Activated T-helper 1 cell treated with Interleukin-2 at 50 U/mL for 16 hours (primary cell): Measurements from ENCODE around the gene OSGIN1.
"Not testable (repeated sequence)": the region's sequence is repeated elsewhere in the genome, so short reads cannot be mapped to it uniquely, and the experiment has no call there.

Experiments used
- DNase-seq: peaks from one replicate; pipeline ENCODE4 v3.0.0-alpha.2; 2020; ENCODE audit warnings: low read depth

Gene OSGIN1

DNA sequence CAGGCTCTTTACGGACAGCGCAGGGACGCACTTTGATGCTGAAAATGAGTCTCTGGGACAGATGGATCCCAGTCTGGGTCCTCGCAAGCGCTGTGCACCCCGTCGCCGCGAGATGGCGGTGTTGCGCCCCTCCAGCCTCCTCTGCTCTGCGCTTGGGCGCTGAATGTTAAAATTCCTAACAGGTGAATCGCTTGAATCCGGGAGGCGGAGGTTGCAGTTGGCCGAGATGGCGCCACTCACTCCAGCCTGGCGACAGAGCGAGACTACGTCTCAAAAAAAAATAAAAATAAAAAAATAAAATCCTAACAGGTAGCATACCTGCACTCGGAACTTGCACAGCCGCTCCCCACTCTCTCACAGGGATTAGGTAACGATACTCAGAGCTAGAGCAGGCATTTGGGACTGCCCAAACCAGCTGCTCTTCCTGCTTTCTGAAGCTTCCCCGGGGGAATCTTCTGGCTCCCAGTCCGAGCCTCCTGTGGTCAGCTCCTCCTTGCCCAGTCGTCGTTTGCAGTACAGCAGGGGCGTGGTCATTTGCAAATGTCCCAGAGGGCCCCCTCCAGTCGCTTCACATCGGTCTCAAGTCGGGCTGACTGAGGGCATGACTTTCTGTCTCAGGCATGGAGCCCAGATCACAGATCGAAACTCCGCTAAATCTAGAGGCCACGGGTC lies 26.2 kb upstream of the OSGIN1 start:
- peak; percentile 27 for DNase-seq

DNA sequence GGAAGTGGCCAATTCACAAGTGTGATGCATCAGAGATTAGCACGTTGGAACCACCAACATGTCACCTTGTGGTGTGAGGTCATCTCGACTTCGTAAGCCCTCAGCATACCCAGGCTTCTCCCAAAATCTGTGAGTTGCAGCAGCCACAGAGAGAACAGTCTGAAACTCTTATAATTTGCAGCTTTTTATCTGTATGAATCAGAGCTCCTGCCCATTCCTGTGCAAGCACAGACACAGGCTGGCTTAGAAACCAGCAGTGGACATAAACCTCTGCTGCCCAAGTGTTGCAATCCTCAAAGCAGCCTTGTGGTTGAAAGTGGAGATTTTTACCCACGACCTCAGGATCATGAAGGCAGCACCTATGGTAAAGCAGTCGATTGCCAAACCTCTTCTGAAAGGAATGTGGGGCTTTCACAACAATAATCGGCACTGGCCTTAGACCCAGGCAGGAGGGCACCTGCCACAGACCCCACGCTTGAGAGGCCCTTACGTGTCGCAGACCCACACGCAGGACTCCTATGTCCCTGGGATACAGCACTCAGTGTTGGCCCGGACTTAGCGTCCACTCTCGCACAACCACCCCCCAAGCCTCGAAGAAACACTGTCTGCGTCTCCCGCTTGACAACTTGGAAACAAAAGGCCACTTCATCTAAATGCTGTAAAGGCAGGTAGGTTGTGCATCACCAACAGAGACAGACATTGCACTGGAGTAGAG lies 24.5 kb upstream of the OSGIN1 start:
- no peak for DNase-seq

DNA sequence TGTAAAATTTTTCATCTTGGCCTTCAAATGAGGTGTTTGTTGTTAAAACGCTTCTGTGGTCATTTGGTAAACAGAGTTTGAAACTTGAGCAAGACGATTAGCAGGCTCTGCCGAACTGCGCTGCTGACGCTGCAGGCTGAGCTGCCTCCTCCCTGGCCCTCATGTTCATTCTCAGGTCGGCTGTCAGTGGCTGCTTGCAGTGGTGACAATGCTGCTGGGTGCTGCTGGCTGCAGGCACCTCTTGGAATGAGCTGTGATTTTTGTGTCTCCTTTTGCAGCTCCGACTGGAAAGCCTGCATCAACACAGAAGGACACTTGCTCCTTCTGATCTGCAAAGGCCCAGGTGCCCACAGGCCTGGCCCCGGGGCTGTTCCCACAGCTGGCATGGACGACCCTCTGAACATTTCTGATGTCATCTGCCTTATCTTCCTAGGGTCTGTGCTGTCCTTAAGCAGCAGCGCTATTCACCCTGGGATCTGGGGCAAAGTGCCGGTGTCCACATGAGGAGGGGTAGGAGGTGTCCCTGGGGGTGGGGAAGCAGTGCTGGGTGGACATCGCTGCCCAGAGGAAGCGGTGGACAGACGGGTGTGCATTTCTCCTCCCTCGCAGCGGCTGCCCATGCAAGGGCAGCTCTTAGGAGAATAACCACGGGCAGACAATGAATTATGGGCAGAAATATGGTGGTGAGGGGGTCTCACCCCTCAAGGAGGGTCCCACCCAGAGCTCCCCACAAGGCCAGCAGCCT lies 23.1 kb upstream of the OSGIN1 start:
- DNase-seq, result no peak

DNA sequence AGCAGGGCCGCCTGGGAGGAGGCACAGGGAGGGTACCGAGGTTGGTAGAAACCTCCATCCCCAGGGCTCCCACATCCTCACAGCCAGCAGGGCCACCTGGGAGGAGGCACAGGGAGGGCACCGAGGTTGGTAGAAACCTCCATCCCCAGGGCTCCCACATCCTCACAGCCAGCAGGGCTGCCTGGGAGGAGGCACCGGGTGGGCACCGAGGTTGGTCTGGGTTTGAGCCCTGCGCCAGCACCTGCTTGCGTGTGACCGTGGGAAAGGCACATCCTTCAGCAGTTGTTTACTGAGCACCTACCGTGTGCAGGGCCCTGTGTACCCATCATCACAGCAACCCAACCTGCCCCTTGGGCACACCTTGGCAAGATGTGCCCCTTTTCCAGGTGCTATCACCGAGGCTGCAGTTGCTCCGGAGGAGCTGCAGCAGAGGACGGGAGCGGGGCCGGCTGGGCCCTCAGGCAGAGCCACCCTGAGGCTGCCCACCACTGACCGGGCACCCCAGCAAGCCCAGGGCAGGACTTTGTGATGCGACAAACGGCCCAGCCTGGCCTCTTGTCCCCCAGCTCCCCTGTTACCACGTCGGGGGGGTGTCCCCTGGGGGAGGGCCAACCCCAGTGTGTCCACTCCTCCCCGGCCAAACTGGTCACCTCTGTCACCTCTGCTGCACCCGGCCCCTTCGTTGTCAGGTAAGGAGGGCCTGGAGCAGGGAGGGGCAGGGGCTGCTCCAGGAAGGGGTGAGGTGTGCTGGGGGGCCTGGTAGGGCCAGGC lies 22.1 kb upstream of the OSGIN1 start:
- DNase-seq, result no peak

DNA sequence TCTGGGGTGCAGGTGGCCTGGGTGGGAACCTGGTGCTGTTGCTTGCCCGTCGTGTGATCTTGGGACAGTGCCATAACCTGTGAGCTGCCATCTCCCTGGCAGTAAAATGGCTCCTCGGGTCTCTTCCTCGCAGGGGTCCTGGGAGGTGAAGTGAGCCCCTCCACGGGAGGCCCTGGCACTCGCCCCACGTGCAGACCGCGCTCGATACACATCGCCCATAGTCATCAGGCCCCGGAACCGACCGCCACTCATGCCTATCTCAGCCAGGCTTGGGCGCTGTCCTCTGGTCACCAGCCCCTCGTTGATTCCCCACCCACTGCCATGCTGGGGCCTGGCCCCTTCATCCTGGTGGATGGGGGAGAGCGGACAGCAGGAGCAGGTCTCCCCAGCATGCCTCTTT lies 21.5 kb upstream of the OSGIN1 start:
- no peak for DNase-seq

DNA sequence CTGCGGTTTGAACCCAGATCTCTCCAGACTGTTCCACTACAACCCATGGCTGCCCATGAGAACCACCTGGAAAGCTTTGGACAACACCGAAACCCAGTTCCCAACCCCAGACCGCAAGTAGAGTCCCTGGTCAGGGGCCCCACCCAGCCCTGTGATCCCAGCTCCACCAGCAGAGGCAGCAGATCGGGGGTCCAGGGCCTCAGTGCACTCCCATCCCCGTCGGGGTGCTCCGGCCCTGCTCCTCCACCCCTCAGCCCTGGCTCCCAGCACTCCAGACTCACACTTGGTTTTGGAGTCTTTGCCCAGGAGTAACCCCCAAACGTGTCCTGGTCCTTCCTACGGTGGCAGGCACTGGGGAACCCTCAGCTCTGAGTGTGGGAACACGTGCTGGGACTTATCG lies 20.7 kb upstream of the OSGIN1 start:
- no peak for DNase-seq

DNA sequence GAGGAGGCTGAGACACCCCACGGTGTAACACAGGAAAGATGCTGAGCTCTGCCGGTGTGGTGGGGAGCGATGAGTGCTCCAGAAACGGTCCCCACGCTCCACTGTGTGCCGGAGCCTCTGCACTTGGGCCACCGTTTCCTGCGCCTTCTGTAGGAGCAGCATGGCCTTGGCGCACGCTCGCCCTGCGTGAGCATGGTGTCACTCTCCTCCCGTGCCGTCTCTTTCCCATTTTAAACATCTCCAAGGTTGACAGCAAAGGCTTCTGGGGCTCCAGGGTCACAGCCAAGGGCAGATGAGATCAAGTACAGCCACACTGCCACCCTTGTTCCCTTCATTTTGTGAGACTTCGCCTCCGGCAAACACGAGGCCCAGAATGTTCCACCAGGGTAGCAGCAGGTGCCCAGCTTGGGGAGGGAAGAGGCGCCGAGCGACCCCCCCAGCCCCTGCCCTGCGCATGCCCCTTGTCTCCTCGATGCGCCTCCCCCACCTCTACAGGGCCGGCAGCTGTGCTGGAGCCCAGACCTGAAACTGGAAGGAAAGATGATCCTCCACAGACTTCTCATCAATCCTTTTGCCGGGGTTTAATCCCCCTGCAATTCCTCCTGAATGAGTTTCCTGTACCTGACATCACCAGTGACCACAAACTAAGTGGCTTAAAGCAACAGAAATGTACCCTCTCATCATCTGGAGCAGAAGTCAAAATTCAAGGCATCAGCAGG lies 19.9 kb upstream of the OSGIN1 start:
- DNase-seq, result no peak

DNA sequence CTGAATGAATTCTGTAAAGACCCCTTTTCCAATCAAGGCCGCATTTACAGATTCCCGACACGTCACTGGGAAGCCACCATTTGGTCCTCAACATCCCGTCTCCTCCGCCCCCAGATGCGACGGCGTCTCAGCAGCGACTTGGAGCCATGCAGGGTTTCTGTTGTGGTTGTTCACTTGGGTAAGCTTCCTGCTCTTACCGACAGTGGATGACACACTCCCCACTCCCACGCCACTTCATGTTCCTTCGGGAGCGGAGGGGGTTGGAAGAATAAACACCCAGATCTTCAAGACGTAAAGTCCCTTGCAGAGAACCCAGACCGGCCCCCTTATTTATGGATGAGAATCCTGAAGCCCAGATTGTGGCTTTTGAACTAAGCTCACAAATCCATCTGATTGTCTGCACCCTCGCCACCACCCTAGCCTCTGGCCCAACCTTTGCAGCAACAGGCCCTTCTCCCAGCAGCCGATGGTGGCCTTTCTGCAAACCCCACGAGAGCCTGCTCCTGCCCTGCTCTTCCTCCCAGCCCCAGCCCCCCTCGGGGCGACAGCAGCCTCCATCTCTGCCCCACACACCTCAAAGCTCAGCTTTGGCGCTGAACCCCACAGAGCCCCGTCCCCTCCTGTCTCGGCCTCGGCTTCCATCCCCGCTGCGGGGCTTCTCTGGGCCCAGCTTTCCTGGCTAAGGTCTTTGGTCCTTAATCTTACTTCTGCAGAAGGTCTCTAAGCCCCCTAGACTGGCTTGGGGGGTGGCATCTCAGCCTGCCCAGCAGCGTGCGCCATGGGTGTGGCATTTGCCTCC lies 19.0 kb upstream of the OSGIN1 start:
- DNase-seq, result no peak

DNA sequence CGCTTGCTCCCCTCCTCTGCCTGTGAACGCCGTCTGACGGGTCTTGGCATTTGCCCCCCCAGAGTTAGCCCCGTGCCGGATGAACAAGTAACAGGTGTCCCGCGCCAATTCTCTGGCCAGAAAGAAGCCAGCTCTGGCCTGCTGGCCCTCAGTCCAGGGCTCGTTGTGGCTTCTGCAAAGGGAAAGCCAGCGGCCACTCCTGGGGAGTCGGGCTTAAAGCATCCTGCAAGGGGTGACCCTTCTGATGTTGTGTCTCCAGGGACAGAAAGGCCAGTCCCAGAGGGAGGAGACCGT lies 18.4 kb upstream of the OSGIN1 start:
- no peak for DNase-seq

DNA sequence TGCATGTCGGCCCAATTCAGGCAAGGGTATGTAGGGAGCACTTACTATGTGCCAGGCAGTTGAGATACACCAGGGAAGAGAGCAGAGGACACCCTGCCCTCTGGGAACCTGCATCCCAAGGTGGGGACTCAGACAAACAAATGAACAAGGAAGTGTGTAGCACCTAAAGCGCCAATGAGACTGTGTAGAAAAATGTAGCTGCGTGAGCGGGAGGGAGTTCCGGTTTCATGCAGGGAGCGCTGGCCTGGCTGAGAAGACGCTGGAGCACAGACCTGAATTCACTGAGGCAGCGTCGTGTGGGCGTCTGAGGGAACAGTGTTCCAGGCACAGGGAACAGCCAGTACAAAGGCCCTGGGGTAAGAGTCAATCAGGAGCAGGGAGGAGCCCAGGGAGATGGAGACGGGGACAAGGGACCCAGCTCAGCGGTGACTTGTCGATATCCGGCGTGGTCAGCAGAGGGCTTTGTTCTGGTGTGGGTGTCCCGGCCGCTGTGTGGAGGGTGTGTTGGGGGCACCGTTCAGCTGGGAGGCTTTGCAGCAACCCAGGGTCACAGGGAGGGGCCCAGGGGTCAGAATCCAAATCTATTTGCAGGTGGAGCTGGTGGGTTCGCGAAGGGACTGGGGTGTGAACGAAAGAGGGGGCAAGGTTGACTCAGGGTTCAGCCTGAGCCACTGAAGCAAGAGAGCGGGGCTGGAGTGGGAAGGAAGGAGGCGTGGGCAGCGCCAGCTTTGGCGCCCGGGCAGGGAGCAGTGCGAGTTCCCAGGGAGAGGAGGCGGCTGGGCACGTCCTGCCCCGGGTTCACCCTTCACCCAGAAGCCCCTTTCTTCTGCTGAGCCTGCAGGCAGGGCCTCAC lies 17.8 kb upstream of the OSGIN1 start:
- no peak for DNase-seq

DNA sequence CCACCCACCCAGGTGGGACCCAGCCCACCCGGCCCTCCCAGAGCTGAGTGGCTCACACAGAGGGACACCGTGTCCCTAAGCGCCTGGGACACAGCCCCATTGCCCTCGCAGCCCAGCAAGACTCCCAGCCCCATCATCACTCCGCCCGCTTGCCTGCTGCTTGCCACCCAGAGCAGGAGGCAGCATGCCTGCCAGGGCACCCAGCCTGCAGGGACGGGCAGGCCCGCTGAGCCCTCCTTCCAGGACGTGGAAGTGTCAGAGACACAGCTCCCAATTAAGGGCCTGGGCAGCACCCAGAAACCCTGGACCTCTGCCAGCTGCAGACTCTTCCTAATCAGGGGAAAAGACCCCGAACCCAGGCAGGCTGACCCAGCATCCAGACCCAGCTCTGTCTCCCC lies 17.2 kb upstream of the OSGIN1 start:
- DNase-seq, result no peak

DNA sequence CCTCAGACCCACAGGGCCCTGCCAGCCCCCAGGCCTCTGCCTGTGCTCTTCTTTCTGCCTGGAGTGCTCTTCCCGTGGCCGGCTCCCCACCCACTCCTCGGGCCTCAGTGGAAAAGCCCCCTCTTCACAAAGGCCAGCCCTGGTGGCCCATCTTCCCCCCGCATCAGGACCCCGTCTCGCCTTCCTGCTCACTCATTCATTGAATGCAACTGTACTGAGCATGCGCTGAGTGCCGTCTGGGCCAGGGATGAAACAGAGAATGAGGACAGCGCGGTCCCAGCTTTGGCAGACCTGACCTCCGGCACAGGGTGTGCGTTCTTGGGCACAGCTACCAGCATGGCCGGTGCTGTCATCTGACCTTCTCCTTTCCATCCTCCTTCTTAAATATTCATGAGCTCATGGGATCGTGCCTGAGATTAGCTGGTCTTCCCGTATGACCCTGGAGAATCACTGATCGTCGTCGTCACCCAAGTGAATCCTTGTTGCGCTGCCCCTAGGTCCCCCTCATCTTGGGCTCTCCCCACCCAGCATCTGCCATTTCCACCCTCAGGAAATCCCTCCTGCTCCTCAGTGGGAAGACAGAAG lies 16.4 kb upstream of the OSGIN1 start:
- DNase-seq, result no peak

DNA sequence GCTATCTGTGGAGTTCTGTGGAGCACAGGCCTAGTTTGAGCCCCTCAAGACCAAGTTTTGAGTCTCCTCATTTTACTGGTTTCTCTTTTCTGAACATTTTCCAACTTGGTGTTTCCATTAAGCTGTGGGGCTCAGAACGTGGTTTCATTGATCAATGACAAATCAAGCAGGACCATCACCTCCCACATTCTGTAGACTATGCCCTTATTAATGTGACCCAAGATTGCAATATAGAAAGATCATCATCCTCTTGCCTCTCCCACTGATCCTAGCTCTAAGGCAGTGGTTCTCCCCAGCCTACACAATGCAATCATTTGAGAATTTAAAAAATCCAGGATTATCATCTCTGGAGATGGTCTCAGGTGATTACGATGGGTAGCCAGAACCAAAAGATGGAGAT lies 15.8 kb upstream of the OSGIN1 start:
- no peak for DNase-seq

DNA sequence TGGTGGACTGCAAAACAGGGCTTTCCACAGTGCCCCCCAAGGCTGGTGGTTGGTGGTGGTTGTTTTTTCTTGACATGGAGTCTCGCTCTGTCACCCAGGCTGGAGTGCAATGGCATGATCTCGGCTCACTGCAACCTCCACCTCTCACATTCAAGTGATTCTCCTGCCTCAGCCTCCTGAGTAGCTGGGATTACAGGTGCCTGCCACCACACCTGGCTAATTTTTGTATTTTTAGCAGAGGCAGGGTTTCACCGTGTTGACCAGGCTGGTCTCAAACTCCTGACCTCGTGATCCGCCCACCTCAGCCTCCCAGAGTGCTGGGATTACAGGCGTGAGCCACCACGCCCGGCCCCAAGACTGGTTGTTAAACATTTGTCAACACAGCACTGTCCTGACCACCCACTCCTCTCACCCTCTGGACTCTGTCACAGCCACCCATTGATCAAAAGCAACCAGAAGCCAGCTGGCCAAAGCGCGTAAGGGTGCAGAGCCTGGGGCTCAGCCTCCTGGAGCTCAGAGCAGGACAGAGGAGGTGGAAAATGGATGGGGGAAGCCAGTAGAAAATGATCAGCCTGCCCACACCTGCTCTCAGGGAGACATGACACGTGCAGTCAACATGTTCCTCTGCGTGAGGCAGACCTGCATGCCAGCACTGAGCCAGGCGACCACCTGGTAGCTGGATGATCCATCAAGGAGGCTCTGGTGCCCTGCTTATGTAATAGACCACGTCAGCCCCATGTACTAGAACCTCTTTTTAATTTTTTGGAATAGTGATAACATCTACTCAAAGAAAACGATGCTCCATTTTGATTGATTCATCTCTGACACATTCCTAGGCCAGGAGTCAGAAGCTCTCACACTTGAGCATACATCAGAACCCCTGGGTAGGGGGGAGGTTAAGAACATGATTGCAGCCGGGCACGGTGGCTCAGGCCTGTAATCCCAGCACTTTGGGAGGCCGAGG lies 14.8 kb upstream of the OSGIN1 start:
- DNase-seq, result no peak

DNA sequence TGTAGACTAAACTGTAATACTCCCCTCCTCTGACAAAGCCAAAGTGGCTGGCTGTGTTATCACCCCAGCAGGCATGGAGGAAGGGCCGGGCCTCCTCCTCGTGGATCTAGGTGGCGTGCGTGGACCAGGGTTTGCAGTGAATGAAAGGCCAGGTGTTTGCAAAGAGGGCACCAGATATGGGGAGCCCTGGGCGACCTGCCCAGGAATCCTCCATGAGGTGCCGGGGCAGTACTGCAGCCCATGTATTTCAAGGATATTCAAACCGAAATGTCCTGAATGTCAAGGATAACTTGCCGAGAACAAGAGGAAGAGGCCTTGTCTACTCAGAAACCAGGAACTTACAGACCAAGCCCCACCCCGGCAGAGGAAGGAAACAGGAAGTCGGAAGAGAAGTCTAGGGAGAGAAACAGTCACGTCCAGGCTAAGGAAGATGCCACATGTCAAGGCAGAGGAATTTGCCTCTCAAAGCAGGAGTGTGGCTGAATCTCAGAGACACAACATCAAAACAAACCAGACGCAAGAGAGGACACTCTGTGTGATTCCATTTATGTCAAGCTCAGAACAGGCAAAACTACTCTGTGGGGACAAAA lies 13.7 kb upstream of the OSGIN1 start:
- no peak for DNase-seq

DNA sequence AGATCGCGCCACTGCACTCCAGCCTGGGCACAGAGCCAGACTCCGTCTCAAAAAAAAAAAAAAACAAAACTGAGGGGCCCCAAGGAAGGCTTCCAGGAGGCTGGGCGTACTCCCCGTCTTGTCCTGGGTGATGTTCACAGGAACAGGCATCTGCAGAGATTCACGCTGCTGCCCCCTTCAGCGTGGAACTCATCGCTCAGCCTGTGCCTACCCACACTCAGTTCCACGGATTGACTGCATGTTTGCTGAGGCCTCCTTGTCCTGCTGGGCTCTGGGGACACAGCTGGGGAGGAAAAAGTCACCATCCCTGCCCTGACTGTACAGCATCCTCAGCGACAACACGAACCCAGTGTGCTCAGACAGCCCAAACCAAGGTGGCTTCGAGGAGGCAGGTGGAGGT lies 12.9 kb upstream of the OSGIN1 start:
- DNase-seq, result no peak

DNA sequence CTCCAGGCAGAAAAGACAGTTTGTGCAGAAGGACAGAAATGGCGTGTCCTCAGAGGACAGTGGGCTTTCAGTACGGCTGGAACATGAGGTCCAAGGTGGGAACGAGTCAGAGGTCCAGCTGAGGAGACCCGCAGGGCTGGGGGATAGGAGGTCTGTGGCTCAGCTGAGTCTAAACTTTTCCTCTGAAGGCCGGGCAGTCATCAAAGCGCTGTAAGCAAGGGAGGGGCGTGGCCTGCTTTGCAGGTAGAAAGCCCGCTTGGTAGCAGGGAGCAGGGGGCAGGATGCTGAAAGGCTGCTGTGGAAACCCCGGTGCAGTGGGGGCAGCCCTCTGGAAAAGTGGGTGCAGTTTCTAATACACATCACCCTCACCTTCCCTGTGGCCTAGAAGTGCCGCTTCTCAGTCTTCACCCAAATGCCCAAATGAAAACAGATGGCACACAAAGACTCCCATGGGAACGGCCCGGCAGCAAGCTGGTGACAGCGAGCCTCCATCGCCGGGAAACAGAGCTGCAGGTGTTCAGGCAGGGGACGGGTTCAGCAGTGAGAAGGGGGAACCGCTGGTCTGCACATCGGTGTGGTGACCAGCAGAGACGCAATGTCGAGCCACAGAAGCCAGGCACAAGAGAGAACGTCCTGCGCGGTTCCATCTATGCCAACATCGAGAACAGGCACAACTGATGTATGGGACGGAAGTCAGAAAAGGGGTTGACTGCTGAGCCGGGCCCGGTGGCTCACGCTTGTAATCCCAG lies 12.2 kb upstream of the OSGIN1 start:
- DNase-seq, result no peak

DNA sequence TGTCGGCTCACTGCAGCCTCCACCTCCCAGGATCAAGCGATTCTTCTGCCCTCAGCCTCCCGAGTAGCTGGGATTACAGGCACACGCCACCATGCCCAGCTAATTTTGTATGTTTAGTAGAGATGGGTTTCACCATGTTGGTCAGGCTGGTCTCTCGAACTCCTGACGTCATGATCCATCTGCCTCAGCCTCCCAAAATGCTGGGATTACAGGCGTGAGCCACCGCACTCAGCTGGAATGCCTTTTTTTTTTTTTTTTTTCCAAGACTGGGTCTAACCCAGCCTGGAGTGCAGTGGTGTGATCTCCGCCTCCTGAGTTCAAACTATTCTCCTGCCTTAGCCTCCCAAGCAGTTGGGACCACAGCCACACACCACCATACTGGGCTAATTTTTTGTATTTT lies 11.5 kb upstream of the OSGIN1 start:
- DNase-seq, result not testable (repeated sequence)
